COLO668 (cell line): ENCODE data around the gene TEAD3.

Source experiments
- DNase-seq: peaks from one replicate; lab custom pipeline; 2025; ENCODE audit not compliant: unreplicated experiment; lab: John Stamatoyannopoulos, UW

The TEAD3 gene

DNA sequence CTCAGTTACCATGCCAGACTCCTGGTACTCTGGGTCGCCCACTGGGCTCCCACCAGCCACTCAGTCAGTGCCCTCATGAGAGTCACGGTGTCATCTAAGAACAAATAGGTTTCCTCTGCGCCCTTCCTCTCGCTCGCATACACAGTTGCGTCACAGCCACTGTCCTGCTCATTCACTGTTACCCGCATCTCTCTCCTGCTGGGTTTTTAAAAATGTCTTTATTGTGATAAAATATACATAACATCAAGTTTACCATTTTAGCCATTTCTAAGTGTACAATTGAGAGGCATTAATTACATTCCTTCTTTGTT is 4.0 kb downstream of the TEAD3 start:
- DNase-seq, result no peak

DNA sequence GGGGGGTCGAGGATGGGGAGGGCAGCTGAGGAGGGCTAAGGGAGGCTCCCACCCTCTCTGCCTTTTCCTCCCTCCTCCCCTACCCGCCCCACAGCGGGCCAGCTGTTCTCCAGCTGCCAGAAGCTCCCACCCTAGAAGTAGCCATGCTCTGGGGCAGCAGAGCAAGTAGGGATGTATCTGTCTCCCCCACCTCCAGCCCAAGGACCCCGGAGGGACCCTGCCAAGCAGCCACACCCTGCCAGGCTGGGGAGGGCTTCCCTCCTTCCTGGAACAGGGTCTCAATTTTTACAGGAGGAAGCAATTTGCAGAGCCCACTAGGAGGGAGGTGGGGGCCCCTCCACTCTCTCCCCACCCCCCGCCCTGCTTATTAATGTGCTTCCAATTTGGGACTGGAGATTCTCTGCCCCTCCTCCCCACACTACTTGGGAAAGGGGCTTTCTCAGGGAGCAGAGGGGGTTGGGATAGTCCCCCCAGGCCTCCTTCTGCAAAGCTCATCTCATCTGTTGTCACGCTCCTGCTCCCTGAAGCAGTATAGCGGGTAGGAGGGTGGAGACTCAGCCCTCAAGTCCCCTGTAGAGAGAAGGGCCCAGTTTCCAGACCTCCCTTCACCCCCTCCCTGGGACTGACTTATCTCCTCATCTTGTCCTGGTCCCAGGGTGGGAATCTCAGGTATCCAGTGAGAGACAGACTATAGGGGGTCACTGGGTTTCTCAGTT is 4.5 kb downstream of the TEAD3 start:
- no peak for DNase-seq

DNA sequence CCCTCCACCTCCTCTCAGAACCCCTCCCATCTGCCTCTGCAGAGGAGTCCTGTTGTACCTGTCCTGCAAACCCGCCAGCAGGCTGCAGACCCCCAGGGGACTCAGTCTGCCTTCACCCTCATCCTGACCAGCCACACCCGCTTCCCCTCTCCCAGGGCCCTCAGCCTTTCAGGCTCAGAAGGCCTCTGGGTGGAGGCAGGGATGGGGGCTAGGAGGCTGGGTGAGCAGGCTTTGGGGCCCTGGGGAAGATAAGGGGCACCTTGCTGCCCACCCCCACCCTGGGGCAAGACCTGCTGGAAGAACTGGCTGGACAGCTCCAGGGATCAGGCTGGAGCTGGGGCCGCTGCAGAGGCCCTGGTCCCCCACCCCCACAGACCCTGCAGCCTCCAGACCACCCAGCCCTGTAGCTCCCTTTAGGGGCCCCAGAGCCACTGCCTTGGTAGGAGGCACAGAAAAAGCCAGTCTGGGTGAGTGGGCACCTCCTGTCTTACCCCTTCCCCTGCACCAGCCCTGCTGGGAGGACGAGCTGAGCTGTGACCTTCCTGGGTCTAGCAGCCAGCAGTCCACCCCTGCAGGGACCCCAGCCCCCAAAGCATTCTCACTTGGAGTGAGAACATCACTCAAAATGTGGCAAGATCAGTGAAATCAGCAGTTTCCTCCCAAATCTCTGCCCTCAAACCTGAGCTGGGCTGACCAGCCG is 5.2 kb downstream of the TEAD3 start:
- DNase-seq, result no peak

DNA sequence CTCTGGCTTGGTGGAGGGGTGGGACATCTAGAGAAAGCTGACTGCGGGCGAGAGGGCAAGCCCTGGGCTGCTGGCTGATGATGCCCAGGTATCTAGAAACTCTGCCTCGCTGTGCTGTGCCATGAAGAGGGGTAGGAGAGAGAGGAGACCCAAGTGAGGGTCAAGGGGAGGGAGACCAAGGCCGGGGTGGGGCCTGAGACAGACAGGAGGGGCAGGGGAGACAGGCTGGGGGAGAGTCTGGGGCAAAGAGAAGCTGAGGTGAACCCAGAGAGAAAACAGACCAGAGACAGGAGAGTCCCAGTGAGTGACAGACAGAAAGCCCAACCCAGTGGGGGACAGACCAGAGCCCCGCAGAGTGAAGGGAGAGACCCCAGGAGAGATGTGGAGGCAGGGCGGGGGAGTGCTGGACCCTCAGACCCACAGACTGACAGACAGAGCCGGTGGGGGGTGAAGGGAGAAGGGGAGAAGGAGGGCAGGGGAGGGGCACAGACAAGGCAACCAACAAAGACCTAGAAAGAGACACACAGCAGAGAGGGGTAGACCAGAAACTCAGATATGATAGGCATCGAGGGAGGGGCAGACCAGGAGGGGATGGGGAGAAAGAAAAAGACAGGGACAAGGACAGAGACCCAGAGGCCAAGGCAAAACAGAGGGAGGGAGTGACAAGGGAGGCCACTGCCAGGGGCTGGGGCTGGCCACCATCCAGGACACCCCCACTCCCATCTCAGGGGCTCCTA is 5.9 kb downstream of the TEAD3 start:
- no peak for DNase-seq

DNA sequence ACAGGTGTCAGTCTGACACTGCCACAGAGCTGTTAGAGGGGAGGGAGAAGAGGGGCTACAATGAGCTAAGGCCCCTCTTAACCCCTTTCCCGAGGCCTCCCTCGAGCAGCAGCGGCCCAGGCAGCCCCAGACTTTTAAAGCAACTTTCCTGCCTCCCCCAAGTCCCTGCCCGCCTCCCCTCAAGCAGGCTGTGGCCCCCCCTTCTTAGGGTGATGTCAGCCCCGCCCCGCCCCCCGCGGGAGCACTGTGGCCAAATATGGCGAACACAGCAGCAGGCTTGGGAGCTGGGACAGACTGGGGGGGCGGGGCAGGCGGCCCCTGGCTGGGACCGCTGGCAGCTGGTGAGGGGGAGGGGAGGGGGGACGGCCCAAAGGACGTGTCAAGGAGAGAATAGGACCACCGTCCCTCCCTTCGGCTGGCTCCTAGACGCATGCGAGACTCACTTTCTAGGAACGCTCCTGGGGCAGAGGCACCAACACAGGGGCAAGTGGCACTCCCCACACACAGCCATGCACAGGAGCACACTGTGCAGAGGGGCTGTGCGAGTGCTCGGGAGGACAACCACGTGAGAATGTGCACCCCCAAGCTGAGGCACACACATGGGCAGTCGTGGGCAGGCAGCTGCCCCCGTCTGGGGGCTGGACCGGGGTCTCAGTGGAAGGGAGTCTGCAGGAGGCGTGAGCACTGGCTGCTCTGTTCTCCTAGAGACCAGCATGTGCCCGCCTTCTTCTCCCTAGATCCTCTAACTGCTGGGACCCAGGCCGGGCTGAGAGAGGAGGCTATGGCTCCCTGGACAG is 6.7 kb downstream of the TEAD3 start:
- no peak for DNase-seq

DNA sequence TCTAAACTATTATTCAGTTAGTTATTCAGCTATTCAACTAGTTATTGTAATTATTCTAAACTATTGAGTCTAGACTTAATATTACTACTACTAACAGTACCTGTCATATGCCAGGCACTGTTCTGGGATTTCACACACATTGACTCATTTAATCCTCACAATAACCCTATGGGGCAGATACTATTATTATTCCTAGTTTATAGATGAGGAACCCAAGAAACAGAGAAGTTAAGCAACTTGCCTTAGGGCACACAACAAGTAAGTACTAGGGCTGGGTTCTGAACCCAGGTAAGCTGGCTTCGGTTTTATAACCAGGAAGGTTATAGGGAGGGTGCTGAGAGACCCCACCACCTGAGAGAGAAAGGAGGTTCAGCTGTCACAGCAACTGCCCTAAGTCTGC is 7.8 kb downstream of the TEAD3 start:
- no peak for DNase-seq

DNA sequence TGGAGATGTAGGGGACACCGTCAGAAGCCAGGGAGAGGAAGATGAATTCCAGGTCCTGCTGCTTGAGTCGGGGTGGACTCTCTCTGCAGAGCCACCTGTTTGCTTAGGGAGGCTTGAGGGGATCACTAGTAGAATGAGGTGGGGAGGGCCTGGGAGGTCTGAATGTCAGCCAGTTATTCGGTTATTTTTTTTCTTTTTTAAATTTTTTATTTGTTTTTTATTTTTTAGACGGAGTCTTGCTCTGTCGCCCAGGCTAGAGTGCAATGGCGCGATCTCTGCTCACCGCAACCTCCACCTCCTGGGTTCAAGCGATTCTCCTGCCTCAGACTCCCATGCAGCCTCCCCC is 8.4 kb downstream of the TEAD3 start:
- DNase-seq, result no peak

DNA sequence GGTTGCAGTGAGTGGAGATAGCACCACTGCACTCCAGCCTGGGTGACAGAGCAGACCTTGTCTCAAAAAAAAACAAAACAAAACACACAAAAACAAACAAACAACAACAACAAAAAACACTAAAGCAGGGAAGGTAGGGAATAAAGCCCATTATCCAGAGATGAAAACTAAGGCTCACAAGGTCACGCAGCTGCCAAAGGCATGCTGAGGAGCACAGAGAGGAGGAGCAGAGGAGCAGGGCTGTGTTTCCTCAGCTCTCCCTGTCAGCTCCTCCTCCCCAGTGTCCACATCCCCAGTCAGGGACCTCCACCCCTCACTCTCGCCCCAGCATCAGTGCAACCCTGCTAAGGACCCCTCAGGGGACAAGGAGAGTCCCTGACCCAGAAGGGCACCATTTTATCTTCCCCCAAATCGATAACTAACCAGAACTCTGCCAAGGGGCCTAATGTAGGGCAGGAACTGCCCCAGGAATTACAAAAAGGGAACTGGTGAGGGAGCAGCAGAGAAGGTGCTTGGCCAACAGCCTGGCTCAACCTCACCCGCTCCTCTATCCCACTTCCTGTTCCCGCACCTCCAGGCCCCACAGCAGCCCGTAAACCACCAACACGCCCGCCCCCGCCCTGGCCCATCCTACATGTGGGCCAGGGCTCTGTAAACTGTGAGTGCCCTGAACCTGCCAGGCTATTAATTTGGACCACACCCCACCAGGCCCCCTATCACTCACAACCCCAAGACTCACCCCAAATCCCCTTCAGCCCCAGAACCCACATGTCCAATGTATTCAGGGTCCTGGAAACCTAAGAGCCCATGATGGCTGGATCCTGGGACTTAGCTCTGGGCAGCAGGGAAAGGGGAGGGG is 9.0 kb downstream of the TEAD3 start:
- DNase-seq, result no peak

DNA sequence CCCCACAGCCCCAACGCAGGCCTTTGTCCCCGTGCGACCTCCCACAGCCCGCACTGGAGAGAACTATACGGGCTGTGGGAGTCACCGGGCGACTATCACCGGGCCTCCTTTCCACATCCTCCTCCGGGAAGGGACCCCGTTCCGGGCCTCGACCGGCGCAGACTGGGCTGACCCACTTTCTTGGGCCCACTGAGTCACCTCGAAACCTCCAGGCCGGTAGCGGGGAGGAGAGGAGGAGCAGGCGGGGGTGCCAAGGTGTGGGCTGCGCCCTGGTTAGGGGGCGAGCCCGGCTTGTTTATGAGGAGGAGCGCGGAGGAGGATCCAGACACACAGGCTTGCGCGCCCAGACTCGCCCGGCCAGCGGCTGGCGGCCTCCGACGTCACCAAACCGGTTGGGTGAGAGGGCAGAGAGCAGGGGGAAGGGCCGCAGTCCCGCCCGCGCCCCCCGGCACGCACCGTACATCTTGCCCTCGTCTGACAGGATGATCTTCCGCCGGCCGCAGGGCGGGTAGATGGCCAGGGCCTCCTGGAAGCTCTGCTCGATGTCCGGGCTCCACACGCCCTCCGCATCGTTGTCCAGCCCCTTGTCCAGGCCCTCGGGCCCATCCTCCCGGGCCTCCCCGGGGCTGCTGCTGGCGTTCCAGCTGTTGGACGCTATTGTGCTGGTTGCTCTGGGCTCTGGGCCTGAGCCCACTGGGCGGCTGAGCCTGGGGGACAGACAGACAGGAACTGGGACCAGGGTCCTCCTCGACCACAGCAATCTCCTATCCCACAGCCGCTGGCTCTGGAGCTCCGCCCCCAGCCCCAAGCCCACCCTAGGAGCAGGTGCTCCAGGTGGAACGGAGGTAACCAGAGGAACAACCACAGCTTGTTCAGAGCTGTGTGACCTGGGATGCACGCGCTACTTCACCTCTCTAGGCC is 10.6 kb downstream of the TEAD3 start:
- DNase-seq, result peak; percentile 67

DNA sequence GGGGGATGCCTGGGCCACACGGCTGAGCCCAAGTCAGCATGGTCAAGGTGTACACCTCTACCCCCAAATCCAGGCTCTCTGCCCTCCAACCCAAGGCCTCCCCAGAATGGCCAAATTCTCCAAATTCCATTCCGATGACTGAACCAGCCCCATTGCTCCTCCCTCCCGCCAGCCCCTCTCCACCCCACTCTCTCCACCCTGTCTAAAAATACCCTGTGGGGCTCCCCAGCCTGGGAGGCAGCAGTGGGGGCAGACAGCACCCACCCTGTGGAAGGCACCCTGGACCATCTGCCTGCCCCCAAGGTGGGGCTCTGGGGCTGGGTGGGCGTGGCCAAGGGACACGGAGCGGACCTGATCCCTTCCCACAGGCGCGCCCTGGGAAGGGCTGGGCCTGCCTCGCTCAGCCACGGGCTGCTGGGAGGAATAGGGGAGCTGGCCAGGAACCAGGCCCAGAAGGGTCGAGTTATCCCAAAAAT is 11.4 kb downstream of the TEAD3 start:
- no peak for DNase-seq

DNA sequence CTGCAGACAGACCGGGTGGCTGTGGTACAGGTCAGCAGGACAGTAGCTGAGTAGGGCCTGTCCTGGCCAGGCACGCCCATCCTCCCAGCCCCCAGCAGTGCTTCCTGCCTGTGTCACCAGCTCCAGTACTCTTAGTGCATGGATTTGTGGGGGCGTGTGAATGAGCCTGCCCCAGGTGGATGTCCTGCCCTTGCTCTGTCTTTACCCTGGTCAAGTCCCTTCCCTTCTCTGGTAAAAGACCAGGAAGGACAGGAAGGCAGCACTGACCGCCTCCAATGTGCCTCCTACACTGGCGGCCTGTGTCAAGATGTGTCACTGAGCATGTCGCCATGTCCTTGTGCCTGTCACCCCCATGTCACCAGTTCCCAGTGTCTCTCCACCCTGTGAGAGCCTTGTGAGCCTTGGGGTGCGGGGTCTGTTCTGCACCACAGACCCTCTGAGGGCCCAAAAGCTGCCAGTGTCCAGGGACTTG is 11.9 kb downstream of the TEAD3 start:
- no peak for DNase-seq

DNA sequence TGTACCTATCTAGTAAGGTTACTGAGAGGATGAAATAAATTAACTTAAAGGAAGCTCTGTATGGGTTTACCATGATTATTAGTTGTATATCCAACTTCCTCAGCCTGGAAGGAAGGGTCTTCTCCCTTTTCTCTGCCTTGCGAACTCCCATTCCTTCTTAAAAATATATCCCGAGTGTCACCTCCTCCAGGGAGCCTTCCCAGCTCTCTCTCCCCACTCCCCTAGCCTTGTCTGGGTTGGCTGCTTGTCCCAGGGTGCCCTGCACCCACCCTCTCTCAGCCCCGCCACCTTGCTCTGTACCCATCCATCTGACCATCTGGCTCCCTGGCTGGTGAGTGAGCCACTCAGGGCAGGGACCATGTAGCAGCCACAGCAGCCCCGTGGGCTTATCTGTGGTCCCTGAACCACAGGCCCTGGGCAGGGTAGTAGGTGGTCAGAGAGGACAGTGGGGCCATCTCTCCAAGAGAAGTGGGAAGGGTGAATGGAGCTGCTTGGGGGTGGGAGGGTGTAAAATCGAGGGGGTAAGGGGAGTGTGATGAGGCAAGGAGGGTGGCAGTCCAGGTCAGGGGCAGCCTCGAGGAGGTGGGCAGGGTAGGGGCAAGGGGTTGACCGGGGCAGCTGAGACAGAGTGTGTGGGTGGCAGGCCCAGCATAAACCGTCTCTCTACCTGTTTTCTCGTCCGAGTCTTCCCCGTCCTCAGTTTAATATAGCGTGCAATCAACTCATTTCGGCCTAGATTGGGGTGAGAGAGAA is 12.8 kb downstream of the TEAD3 start:
- DNase-seq, result no peak

DNA sequence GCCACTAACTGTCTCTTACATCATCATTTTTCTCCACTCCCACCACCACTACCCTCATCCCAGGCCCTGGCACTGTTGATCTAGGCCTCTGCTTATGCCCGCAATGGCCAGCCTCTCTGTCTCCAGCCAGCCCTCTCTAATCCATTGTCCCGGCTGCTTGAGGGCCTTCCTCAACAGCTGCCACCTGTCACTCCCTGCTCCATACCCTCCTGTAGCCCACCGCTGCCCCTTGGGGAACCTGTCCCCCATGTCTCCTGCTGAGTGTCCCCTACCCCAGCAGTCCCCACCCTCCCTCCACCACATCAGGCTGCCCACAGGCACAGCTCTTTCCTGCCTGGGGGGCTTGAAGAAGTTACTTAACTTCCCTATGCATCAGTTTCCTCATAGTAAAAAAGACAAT is 13.4 kb downstream of the TEAD3 start:
- no peak for DNase-seq

DNA sequence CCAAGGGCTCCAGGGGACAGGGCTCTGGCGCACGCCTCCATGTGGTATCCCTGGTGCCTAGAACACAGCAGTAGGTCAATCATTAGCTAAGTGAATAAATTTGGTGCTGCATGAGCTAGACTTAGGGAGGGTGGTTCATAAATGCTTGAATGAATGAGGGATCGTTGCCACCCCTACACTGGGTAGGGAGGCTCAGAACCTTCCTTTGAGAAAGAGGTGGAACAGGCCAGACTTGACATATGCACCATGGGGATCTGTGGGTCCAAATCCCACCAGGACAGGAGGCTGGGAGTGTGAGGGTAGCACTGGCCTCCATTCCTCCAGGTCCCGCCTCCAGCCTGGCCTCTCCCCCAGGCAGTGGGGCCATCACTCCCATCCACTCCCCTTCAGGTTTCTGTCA is 13.8 kb downstream of the TEAD3 start:
- DNase-seq, result no peak

DNA sequence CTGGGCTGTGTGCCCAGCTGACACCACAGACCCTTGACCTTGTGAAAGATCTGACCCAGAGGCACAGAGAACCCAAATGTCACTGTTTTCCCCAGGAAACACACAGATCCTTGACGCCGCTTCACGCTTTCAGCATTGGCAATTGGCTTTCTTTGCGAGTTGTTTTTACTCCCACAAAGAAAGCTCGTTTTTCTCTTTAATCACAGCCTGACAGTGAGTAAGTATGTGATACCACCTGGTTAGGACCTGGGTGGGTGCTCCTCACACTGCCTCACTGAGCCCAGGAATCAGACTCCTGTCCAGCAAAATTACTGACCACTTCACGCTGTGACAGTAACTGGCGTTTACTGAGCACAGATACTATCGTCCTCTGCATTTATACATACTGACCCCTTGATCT is 15.7 kb downstream of the TEAD3 start:
- no peak for DNase-seq

DNA sequence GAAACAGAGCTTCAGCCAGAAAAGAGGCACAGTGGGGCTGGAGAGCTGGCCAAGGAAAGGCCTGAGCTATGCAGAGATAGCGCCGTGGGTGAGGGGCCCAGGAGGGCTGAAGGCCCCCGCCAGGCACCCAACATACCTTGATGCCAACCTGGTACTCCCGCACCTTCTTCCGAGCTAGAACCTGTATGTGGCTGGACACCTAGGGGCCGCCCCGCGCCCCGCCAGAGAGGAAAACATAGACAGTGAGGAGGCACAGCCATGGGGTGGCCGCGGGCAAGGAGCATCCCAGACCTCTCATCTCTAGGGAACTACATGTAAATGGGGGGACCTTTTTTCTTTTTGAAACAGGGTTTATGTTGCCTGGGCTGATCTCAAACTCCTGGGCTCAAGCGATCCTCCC is 16.7 kb downstream of the TEAD3 start:
- DNase-seq, result no peak

DNA sequence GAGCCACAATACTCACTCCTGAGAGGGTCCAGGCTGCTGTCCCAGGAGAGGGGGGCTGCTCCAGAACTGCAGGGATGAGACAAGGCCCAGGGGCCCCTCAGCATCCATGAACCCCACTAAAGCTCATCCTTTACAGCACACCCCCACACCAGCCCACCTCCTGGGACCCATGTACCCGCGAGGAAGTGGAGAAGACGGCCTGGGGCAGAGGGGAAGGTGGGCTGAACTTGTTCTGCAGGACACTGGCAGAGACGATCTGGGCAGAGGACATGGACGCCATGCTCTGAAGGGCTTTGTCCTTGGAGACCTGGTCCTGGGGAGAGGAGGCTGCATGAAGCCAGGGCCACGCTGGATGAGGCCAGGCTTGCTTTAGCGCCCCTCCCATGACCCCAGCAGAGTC is 18.6 kb downstream of the TEAD3 start:
- no peak for DNase-seq

DNA sequence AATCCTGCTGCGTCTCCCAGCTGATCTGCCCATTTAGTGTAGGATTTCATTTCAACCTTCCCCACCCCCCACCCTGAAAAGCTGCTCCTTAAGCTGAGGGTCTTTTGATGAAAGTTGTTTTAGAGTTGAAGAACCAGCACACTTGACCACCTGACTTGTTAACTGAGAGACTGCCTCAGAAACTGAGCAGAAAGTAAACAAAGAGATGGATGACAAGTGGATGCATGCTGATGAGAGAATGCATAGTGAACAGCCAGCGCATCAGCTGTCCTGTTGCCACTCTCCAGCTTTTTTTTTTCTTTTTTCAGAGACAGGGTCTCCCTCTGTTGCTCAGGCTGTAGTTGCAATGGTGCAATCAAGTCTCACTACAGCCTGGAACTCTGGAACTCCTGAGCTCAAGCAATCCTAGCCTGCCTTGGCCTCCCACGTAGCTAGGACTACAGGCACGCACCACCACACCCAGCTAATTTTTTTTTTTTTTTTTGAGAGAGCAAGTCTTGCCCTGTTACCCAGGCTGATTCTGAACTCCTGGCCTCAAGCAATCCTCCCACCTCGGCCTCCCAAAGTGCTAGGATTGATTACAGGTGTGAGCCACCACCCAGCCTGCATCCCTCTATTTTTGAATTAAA is 19.2 kb downstream of the TEAD3 start:
- DNase-seq, result no peak
